Prostate gland (tissue), 2 donors: Measurements from ENCODE around the gene ASH1L. TPM values are rescaled to one million over a fixed set of nuclear protein-coding genes. Genes with fewer than 3 reads are reported as not detected.
"Not testable (repeated sequence)": the region's sequence is repeated elsewhere in the genome, so short reads cannot be mapped to it uniquely, and the experiment has no call there.

Experiments used
- DNase-seq: peaks from one replicate; pipeline ENCODE4 v3.0.0-alpha.2; 2019; ENCODE audit warnings: low spot score
- H3K27ac ChIP-seq, 2 donors: fragments of 200-600 bp; sonication (generic); 2 replicates each; pipeline ENCODE4 v1.5.1; 2017 to 2019
- H3K27me3 ChIP-seq: fragments of 200-600 bp; sonication (generic); replicated peaks from 2 replicates; pipeline ENCODE4 v1.5.1; 2019; ENCODE audit not compliant: insufficient read depth
- H3K36me3 ChIP-seq, 2 donors: fragments of 200-600 bp; sonication (generic); 1 replicate in 1 of 2; 2 replicates in 1 of 2; pipeline versions ENCODE4 v1.5.1 to v1.8.1; 2017 to 2019
- H3K4me1 ChIP-seq: fragments of 200-600 bp; sonication (generic); replicated peaks from 2 replicates; pipeline ENCODE4 v1.5.1; 2019
- H3K4me3 ChIP-seq, 2 donors: fragments of 200-600 bp; sonication (generic); 2 replicates each; pipeline ENCODE4 v1.5.1; 2017 to 2019
- H3K9me3 ChIP-seq: fragments of 200-600 bp; sonication (generic); 2 replicates; pipeline ENCODE4 v1.5.1; 2017
- POLR2A ChIP-seq: fragments of 450-650 bp; IDR thresholded peaks from one replicate; pipeline ENCODE4 v1.6.1; 2016; ENCODE audit warnings: antibody characterized with exemption, mild to moderate bottlenecking
- POLR2AphosphoS5 ChIP-seq: sonication (generic); formaldehyde crosslinking; IDR thresholded peaks from one replicate; pipeline ENCODE4 v1.6.1; 2017; ENCODE audit warnings: antibody characterized with exemption
- WGBS: methylation state at CpG from one replicate; pipeline ENCODE4 v1.1.5; 2018; 5-methylcytosine and 5-hydroxymethylcytosine counted together
- intact Hi-C: fragments of 100-400 bp; cut with DNase I; formaldehyde crosslinking; loops from one replicate; pipeline ENCODE4 v1.14.2; 2022
- total RNA-seq, 2 donors: library from RNA; depleted of rRNA; stranded (reverse); fragments of >200 nt; gene quantifications; one replicate each; pipeline ENCODE4 v1.1.0, GENCODE V29; 2016
- TF ChIP-seq, protein P1 (sequence below), 4 experiments: fragments of 200-600 bp in 2 of 4; fragments of 450-650 bp in 2 of 4; sonication (generic) in 2 of 4; IDR thresholded peaks; 1 replicate in 3 of 4; 2 replicates in 1 of 4; pipeline ENCODE4 v1.5.1; 2016 to 2019; ENCODE audit warnings: antibody characterized with exemption in 4 of 4, mild to moderate bottlenecking in 2 of 4, moderate library complexity in 2 of 4

The ASH1L gene
- total RNA-seq, 2 donors from 2014 or later: 53.1 to 66.2 TPM

GRCh38 chr1:155296661-155297060, 265.9 kb downstream of the ASH1L start:
- no peak overlapping the region for H3K27ac ChIP-seq

DNA sequence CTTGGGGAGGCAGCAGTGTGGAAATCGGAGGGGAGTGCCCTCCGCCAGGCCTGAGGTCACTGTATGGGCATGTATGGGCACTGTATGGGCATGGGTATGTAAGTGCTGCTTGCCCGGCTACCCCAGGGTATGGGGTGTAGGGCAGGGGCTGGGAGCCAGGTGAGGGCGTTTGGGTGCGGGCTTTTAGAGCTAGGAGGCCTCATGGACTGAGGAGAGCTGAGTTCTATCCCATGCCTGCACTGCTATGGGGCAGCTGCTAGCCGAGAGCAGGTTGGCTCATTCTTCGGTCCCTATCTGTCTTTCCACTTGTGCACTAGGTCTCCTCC, 266.7 kb downstream of the ASH1L start:
- Histone ChIP-seq H3K9me3 (no peaks in the 10 kb centered on the region), H3K4me1 (no peaks in the 10 kb centered on the region), H3K4me3 (no peak overlapping the region), H3K36me3 (no peaks in the 10 kb centered on the region), H3K27me3 (peaks cover 5% of the 10 kb centered on the region), H3K27ac (no peak overlapping the region)
- WGBS: 77% methylated on average over 7 of the region's 7 CpGs
- no peak for TF ChIP-seq POLR2A
- no peak for TF ChIP-seq POLR2AphosphoS5
- TF ChIP-seq, protein P1, sequence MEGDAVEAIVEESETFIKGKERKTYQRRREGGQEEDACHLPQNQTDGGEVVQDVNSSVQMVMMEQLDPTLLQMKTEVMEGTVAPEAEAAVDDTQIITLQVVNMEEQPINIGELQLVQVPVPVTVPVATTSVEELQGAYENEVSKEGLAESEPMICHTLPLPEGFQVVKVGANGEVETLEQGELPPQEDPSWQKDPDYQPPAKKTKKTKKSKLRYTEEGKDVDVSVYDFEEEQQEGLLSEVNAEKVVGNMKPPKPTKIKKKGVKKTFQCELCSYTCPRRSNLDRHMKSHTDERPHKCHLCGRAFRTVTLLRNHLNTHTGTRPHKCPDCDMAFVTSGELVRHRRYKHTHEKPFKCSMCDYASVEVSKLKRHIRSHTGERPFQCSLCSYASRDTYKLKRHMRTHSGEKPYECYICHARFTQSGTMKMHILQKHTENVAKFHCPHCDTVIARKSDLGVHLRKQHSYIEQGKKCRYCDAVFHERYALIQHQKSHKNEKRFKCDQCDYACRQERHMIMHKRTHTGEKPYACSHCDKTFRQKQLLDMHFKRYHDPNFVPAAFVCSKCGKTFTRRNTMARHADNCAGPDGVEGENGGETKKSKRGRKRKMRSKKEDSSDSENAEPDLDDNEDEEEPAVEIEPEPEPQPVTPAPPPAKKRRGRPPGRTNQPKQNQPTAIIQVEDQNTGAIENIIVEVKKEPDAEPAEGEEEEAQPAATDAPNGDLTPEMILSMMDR (IDR thresholded peaks at IDR 0.05): no peak
- intact Hi-C loops: no loop called here
- DNase-seq: no peak

More at GRCh38 chr1:155296661-155297060, 265.9 kb downstream of the ASH1L start:
- no peak for TF ChIP-seq POLR2AphosphoS5
- TF ChIP-seq, protein P1 (IDR thresholded peaks at IDR 0.05): no peak
- no peak for TF ChIP-seq POLR2A
- DNase-seq: no peak
- WGBS: 90% methylated on average over 3 of the region's 3 CpGs
- Histone ChIP-seq H3K9me3 (no peaks in the 10 kb centered on the region), H3K27me3 (peaks cover 5% of the 10 kb centered on the region), H3K36me3 (no peaks in the 10 kb centered on the region), H3K4me1 (no peaks in the 10 kb centered on the region), H3K4me3 (no peak overlapping the region)
- intact Hi-C loops: no loop called here

DNA sequence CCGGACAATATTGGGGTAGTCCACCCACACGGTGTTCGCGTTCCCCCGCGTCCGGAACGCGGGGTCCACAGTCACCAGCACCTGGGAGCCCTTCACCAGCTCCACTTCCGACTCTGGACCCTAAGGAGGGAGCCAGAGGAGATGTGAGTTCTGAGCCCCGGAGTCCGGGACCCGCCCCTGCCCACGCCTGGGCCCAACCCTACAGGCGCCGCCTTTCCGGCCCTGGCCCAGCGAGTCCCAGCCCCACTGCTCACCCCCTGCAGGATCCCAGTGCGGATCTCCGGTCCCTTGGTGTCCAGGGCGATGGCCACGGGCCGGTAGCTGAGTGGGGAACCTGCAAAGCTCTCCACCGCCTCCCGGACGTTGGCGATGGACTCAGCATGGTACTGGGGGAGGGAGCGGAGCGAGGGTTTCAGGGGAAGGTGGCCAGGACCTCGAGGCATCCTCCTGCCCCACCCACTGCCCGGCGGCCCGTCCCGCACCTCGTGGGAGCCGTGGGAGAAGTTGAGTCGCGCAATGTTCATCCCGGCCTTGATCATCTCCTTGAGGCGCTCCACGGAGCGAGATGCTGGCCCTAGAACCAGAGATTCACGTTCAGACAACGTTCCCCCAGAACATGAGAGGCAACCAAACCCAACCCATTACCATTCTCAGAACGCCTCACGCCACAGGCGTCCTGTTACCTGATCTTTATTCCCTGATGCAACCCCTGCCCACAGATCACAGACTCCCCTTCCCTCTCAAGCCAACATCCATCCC, 267.2 kb downstream of the ASH1L start:
- Histone ChIP-seq H3K9me3 (no peaks in the 10 kb centered on the region), H3K27ac (no peak overlapping the region), H3K4me1 (no peaks in the 10 kb centered on the region), H3K36me3 (no peaks in the 10 kb centered on the region), H3K27me3 (peaks cover 5% of the 10 kb centered on the region), H3K4me3 (no peak overlapping the region)
- no peak for TF ChIP-seq POLR2A
- TF ChIP-seq, protein P1 (IDR thresholded peaks at IDR 0.05): no peak
- no peak for TF ChIP-seq POLR2AphosphoS5
- 12% methylated on average over 33 of the region's 47 CpGs for WGBS
- no peak for DNase-seq
- intact Hi-C loops: no loop called here

DNA sequence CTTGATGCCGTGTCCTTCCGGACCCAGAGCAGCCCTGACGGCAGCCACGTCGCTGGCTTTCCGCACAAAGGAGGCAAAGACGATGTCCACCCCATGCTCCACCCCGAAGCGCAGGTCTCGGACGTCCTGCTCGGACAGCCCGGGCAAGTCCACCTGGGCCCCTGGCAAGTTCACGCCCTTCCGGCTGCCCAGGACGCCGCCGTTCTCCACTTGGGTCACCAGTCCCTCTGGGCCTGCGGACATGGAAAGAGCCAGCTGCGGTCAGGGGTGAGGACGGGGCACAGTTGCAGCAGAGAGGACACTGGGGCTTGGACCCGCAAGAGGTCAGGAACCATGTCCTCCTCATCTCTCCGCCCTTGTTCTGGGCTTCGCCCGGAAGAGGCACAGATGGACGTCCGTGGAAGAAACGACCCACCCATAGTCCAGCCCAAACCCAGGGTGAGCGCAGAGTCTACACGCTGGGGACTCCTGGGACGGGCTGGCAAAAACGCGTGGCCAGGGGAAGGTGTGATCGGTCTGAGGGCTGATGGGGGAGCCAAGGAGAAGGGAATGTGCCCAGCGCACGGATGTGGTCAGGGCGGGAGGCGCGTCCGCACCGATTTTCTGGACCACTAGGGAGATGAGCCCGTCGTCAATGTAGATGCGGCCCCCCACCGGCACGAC, 268.0 kb downstream of the ASH1L start:
- Histone ChIP-seq H3K4me1 (no peaks in the 10 kb centered on the region), H3K27me3 (peaks cover 5% of the 10 kb centered on the region), H3K36me3 (no peaks in the 10 kb centered on the region), H3K9me3 (no peaks in the 10 kb centered on the region), H3K4me3 (no peak overlapping the region), H3K27ac (no peak overlapping the region)
- intact Hi-C loops: no loop called here
- 34% methylated on average over 46 of the region's 46 CpGs for WGBS
- DNase-seq: no peak
- TF ChIP-seq POLR2A (no peak), POLR2AphosphoS5 (no peak)

DNA sequence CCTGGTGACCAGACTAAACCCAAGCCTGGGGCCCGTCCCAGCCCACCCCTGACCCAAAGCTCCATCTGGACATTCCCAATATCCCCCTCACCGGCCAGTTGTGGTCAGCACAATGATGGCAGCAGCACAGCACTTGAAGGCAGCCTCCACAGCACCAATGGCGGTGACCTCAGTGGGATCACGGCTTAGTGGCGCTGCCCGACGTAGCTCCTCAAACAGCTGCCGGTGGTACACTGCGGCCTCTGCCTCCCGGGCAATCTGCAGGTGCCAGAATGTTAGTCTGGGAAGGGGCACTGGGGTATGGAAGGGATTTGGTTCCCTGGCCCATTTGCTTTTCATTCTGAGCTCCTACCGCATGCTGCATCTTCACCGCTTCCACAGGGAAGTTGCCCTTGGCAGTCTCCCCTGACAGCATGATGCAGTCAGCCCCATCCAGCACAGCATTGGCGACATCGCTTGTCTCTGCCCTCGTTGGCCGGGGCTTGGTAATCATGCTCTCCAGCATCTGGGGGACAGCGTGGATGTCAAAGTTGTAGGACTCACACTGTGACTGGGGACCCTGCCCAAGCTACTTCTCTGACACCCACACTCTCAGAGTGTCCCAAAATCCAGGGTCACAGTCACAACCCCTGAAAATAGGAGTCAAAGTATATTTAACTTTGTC, 269.4 kb downstream of the ASH1L start:
- no peak overlapping the region for H3K4me3 ChIP-seq
- DNase-seq: no peak
- H3K27ac ChIP-seq: no peak overlapping the region
- H3K36me3 ChIP-seq: no peaks in the 10 kb centered on the region
- no peaks in the 10 kb centered on the region for H3K9me3 ChIP-seq
- H3K27me3 ChIP-seq: peaks cover 5% of the 10 kb centered on the region
- intact Hi-C loops: no loop called here
- TF ChIP-seq POLR2AphosphoS5 (no peak), POLR2A (no peak)
- TF ChIP-seq, protein P1 (IDR thresholded peaks at IDR 0.05): no peak
- no peaks in the 10 kb centered on the region for H3K4me1 ChIP-seq
- WGBS: 79% methylated on average over 13 of the region's 17 CpGs

- WGBS: 83% methylated on average over 10 of the region's 10 CpGs
- intact Hi-C loops, H3K4me3 ChIP-seq: not testable (repeated sequence)
These were observed 271.6 kb downstream of the ASH1L start for GRCh38 chr1:155291006-155291405.

More at GRCh38 chr1:155291006-155291405, 271.6 kb downstream of the ASH1L start:
- H3K4me1 ChIP-seq, H3K9me3 ChIP-seq, H3K27ac ChIP-seq, DNase-seq, H3K27me3 ChIP-seq, H3K36me3 ChIP-seq: not testable (repeated sequence)
